NCI-H1436 (cell line): ENCODE data around the gene TOMM70.
A peak's percentile ranks its signal among the peaks of the same experiment; 100 is the strongest.

Experiments
- DNase-seq: peaks from one replicate; lab custom pipeline; 2025; lab: John Stamatoyannopoulos, UW

TOMM70 gene

DNA sequence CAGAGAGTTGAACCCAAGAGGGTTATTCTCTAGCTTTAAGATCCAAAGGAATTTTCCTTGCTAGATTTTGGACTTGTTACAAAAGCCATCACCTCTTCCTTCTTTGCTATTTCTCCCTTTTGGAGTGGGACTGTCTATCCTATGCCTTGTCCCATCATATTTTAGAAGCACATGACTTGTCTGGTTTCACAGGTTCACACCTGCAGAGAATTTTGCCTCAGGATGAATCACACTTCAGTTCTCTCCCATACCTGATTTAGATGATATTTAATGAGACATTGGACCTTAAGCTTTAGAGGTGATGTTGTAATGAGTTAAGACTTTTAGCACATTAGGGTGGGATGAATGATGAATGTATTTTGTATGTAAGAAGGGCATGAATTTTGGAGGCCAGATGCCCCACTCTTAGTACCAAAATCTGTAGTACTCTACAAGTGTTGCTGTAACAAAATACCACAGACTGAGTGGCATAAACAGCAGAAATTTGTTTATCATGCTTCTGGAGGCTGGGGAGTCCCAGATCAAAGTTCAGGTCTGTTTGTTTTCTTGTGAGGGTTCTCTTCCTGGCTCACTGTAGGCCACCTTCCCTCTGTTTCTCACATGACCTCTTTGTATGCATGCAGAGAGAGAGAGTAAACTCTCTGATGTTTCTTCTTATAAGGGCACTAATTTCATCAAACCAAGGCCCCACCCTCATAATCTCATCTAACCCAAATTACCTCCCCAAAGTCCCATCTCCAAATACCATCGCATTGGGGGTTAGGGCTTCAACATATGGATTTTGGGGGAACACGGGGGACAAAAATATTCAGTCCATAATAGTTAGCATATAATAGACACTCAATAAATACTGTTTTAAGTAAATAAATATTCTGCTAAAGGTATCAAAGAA lies 10.4 kb upstream of the TOMM70 start:
- DNase-seq, result no peak

DNA sequence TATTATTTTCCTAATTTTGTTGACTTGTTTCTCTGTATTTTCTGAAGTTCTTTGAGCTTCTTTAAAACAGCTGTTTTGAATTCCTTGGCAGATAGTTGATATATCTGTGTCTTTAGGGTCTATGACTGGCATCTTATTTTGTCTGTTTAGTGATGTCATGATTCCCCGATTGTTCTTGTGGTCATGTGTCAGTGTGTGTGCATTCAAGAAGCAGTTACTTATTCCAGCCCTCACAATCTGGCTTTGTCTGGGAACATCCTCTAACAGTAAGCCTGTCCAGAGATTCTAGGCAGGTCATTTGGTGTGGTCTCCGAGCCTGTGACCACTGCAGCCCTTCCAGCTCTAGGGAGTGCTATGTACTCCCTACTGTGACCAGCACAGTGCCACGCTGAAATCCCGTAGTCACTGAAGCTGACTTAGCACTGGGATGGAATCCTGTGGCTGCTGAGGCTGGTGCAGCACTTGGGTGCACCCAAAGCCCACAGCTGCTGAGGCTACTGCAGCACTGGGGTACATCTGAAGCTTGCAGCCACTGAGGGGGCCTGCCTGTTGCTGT lies 7.2 kb upstream of the TOMM70 start:
- no peak for DNase-seq

DNA sequence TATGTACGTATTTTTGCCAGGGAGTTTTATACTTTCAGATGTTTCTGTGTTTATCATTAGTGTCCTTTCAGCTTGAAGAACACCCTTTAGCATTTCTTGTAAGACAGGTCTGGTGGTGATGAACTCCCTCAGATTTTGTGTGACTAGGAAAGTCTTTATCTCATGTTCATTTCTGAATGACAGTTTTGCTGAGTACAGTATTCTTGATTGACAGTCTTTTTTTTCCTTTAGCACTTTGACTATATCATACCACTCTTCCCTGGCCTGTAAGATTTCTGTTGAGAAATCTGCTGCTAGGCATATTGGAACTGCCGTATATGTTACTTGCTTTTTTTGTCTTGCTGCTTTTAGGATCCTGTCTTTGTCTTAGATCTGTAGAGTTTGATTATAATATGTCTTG lies 6.3 kb upstream of the TOMM70 start:
- no peak for DNase-seq

DNA sequence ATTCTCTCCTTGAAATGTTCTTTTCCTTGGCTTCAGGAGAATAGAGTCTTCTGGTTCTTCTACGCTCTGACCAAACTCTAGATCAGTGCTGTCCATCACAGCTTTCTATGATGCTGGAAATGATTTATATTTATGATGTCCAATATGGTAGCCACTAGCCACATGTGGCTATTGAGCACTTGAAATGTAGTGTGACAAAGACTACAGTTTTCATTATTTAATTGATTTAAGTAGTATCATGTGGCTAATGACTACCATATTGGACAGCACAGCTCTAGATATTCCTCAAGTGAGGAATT lies 3.3 kb upstream of the TOMM70 start:
- no peak for DNase-seq

DNA sequence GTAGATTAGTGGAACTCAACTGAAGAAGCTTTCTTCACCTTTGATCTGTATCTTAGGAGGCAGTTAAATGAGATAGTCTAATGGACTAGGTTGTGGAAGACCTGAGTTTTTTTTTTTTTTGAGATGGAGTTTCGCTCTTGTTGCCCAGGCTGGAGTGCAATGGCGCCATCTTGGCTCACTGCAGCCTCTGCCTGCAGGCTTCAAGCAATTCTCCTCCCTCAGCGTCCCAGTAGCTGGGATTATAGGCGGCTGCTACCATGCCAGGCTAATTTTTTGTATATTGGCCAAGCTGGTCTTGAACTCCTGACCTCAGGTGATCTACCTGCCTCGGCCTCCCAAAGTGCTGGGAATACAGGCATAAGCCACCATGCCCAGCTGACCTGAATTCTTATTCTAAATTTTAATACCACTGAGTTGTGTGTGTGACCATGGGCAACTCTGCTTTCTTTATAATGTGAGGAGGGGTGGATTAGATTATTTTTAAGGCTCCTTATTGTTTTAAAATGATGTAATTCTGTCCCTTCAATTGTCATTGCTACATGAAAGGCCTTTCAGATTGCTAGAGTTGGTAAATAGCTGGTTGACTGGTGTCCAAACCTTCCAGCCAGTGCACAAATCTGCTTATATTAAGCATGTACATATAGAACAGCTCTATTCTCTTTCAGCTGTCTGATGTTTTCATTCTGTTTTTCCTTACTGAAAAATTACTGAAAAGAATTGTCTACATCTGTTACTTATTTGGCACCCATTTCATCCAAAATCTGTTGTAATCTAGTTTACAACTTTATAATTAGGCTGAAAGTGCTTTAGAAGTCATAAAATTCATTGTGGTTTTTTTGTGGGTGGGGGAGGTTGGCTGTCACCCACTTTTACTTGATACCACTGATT lies 2.7 kb upstream of the TOMM70 start:
- peak; percentile 4 for DNase-seq

DNA sequence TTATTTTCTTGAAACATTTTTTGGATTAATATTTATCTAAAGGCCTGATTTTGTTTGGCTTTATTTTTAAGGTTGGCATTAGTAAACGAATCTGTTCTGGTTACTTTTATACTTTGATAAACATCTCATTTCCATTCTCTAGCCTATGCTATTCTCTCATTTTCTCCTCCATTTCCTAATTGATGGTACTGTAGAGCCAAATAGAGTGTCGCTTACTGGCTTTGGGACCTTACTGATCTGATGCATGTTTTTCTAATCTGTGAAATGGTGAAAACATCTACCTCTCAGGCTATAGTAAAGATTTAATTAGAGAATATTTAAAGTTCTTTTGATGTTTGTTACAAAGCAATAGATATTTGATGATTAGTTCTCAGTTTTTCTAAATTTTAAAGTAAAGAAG lies 2.0 kb upstream of the TOMM70 start:
- DNase-seq, result no peak

DNA sequence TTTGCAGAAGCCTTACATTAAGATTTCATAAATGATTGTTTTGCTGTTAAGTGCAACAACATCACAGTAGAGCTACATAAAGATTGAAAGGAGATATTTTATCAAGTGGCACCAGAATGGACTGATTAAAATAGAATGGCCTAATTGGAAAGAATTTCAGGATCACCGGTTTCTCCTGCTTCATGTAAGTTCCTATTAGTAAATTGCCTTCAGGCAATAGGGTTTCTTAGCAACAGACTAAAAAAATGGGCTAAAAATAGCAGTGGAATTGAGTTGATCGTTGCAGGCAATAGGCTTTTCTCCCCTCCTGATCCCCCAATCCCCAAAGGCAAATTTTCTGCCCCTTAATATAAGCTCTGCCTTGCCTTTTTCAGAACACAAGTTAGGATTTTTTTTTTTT lies 1.4 kb upstream of the TOMM70 start:
- DNase-seq, result peak; percentile 38

DNA sequence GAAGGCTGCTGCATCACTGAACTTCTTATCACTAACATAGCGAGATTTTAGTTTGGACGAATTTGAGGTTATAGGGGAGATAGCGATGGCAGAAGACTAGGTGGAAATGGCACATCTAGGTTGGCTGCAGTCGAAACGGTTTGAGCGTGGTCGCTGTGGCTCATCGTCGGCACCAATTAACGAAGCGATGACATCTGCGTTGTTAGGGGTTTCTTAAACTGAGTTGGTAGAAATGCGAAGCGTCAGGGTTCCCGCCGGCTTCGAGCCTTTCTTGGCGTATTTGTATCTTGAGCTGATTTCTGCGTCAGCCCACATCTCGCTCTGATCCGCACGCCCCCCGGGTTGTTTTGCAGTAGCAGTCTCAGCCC lies 769 bp upstream of the TOMM70 start:
- DNase-seq, result peak; percentile 56

DNA sequence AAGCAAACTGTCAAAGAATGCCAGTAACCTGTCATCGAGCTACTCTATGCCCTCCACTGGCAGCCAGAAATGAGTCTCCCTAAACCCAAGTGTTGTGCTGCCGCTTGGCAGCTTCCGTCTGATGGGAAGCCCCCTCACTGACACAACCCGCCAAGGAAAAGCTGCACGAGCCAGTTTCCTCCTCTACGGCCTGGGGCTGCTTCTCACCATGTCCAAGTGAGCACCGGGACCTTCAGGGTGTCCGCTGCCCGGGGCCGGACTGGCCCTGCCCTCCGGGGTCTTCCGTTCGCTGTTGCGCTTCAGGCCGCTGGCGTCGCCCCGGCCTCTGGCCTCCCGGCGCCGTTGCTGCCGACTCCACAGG lies 490 bp downstream of the TOMM70 start:
- no peak for DNase-seq

DNA sequence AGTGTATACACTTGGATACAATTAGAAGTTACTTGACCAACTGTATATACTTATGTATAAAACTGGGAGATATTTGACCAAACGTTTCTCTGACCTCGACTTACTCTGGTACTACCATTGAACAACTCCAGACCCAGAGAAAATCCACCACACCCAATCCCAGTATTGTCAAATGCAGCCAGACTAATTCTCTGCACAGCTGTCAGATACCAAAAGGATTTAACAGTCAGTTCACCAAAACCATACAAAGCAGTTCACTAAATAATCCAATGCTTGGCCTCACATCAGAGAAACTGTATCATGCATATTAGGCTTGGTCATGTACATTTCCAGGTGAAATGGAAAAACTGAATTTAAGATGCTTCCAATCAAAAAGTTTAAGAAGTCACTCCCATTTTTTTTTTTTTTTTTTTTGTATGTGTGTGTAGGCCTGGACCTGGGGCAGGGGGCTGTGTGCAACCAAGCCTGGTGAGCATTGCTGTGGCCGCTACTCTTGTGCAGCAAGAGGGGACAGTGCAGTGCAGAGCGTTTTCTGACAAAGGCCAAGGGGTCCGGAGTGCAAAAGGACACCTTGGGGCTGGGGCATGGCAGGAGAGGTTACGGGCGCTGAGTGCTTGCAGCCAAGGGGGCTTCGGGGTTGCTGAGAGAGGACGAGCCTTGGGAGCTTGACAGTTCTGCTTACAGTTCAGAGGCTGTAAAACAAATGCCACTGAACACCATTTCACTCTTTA lies 1.4 kb downstream of the TOMM70 start:
- no peak for DNase-seq

DNA sequence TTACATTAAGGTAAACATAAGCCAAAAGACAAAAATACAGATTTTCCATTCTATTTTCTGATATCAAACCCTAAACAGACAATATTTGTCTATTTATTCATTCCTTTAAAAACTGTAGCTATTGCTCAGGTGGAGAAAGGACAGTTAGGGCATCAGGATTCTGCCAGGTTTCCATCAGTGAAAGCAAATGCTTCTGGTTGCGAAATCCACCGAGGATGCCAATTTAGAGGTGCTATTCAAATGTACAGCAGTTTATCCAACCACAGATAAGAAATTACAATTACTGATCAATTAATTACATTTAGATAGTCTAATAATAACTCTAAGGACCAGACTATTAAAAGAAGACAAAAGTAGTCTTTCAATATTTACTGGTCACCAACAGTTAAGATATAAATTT lies 3.9 kb downstream of the TOMM70 start:
- no peak for DNase-seq

DNA sequence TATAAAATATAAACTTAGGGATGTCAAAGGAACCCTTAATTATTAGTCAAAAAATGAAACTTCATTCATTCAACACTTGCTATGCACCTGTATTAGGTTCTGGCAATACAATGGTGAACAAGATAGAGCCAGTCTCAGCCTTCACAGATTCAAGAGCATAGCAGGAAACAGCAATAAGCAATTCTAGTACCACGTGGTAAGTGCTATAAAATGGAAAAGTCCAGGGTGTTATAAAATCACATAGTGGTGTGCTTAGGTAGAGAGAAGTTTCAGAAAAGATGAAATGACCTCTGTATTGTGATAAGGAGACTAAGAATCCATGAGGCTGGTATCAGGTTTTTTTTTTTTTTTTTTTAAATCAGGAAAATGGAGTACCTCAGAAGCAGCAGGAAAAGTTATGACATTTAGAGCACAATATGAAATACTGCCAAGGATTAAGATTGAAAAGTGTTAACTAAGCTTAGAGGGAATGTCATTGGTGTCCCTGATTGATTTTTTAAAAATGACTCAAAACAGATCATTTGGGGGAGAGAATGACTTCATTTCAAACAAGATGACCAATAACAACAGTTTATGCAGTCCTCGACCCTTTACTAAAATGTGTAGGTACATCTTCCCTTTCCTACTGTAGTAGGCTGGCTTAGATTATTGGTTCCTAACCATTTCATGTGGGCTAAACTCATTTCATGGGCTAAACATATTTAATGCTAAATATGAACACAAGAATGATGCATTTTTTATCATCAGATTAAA lies 5.0 kb downstream of the TOMM70 start:
- no peak for DNase-seq

DNA sequence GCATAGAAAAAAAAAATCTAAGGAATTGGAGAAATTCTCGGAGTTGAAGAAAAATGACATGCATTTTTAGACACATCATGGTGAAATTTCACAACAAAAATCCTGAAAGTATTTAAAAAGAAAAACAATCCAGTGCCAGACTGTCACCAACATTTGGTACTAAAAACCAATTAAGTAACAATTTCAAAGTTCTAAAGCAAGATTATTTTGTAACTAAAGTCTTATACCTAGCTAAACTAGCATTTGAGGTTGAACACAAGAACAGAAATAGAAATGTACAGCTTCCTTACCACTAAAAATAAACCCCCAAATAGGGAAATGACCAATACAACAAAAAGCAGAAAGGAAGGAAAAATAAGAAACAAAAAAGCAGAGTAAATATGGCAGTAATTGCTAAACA lies 11.9 kb downstream of the TOMM70 start:
- no peak for DNase-seq

DNA sequence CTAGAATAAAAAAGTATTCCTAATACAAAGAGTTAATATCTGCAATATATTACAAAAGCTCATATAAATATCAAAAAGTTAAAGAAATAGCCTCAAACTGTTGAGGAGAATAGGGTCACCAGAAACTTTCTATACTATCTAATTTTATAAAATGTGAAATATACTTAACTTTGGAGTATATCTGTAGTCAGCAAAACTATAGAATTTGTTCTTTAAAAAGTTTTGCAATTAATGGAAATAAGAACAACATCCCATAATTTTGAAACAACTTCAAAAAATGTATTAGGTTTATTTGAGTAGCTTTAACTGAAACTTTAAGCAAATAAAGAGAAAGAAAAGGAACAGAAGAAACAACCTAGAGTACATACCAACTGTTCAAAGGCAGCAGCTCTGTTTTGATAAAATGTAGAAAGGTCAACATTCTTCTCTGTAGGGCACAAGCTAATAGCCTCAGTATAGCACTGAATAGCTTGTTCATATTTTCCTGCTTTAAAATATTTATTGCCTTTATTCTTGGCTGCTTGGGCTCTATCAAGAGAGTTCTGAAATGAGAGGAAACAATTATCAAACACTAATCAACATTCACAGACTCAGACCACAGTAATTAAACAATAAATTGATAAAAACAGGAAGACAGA lies 14.3 kb downstream of the TOMM70 start:
- no peak for DNase-seq

DNA sequence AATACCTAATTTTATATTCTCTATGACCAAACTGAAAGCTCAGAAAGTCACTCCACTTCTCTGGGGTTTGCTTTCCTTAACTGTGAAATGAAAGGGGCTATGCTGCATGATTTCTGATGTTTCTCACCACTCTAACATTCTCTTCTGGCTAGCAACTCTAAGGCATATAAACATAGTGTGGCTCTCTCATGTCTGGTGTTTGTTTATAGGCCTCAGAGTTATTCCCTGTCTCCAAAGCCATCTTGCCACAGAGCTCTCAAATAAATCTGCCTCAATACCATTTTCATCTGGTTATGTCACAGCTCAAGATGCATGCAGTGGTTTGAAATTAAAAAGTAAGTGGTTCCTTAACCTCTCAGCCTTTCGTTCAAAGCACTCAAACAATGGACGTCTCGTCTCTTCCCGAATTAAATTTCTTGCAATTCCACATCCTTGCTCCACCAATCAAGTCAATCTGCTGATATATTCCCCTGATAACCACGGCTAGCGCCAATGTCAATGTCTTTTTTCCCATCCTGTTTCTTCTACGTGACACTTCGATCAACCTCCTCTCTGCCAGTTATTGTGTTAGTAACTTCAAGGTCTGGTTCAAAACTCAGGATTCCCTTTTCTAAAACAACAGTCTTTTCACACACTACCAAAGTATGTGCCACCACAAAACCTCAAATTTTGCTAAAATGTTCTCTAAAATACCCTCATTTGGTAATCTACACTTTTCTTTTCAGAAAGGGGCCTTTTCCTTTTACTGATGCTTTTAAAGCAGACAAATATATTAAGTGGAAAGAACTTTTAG lies 16.0 kb downstream of the TOMM70 start:
- DNase-seq, result no peak

DNA sequence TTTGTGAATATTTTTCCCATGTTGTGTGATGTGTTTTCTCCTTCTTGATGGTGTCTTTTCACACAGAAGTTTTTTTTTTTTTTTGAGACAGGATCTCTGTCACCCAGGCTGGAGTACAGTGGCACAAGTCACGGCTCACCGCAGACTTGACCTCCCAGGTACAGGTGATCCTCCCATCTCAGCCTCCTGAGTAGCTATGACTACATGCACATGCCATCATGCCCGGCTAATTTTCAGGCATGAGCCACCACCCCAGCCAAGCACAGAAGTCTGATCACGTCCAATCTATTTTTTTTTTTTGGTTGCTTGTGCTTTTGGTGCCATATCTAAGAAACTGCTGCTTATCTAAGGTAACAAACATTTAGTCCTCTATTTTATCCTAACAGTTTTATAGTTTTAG lies 24.6 kb downstream of the TOMM70 start:
- DNase-seq, result no peak

DNA sequence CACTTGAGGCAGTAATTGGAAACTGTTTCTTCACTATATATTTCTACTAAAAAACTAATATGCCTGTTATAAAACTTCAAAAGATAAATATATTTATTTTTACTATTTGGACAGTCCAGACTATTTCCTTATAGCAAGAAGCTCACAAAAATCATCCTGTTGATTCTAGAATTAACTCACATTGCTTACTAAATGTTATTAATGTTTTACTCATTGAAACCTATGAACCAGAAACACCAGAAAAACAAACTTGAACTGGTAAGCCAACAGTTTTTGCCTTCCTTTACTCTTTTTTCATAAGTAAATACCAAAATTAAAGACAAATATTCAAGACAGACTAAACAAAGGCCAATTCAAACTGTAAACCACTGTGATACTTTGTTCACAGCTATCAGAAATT lies 26.4 kb downstream of the TOMM70 start:
- no peak for DNase-seq

DNA sequence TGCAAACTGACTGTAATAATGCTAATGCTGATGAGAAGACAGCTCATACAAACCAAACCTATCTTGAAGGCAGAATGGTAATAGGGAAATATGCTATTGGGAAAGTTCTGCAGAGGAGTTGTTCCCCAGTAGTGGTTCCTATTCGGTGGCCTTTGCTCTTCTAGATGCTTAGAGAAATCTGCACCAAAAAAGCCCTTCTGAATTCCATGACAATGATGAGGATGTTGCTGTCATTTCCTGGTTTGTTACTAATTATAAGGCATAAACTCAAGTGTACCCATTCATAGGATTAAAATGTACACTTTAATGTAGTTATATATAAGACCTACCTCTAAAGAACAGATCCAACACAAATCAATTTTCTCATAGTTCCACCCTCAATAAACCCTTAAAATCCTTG lies 30.1 kb downstream of the TOMM70 start:
- no peak for DNase-seq

DNA sequence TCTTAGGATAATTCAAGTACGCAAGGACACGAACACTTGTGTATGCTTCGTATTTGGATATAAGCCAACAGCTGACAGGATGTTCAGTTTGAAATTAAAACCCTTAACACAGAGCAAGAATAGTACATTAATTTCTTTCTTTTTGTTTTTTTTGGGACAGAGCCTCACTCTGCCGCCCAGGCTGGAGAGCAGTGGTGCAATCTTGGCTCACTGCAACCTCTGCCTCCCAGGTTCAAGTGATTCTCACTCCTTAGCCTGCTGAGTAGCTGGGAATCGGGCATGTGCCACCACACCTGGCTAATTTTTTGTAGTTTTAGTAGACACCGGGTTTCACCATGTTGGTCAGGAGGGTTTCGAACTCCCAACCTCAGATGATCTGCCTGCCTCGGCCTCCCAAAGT lies 32.4 kb downstream of the TOMM70 start:
- no peak for DNase-seq

DNA sequence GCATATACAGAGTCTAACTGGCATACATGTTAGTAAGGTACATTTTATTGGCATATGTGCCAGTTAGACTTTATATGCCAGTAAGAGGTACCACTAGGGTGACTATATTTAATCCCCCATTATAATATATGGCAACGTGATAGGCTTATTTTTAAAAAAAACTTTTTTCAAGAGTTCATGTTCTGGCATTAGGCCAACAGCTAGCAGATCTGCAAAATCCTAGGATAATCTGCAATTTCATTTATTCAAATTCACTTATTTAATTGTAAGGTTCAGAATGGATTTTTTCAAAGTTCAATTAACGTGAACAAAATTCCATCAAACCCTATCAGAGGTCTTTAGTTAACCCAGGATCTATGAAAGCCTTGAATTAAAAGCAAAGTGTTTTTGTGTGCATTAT lies 34.5 kb downstream of the TOMM70 start:
- no peak for DNase-seq

DNA sequence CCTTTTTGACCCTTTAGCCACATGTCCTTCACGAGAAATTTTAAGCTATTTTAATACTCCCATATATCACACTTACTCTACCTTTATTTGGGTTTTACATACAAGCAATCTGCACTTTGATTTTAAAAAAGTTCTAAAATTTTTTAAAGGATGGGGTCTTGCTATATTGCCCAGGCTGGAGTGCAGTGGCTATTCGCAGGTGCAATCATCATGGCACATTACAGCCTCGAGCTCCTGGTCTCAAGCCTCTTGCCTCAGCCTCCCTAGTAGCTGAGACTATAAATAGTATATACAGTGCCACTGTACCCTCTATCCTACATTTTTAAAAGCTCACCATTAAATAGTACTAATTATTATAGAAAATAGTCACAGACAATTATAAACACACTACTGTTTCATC lies 36.5 kb downstream of the TOMM70 start:
- no peak for DNase-seq
